GM12878 (cell line): ENCODE measurements around the gene ITGAL. TPM values are rescaled to one million over a fixed set of nuclear protein-coding genes. Genes with fewer than 3 reads are reported as not detected.
A peak's percentile ranks its signal among the peaks of the same experiment; 100 is the strongest.

ENCODE experiments used
- ATAC-seq: fragments of 200-7000 bp; cut with Tn5 transposase; 3 replicates; pipeline ENCODE4 v1.9.1; 2020; ENCODE audit warnings: mild to moderate bottlenecking, moderate library complexity
- BruUV-seq: library from RNA; stranded (reverse); fragments of 400-500 nt; replicated peaks from 2 replicates; lab custom pipeline; 2021; lab: Mats Ljungman, UMichigan
- CTCF ChIA-PET: fragments of 300-600 bp; sonication (Branson Sonifier 250); formaldehyde crosslinking; extraction: SDS; loops from one replicate; lab custom pipeline; 2021; ENCODE audit warnings: inconsistent platforms; lab: Yijun Ruan, JAX
- POLR2A ChIA-PET: fragments of 350-600 bp; formaldehyde crosslinking; extraction: SDS; loops from one replicate; lab custom pipeline; 2021; ENCODE audit warnings: inconsistent platforms; lab: Charles Lee
- RAD21 ChIA-PET: fragments of 300-600 bp; sonication (Branson Sonifier 250); formaldehyde crosslinking; loops from one replicate; lab custom pipeline; 2023; ENCODE audit warnings: antibody characterized with exemption; ENCODE audit not compliant: unreplicated experiment; lab: Charles Lee
- SMC1A ChIA-PET: fragments of 300-600 bp; sonication (Branson Sonifier 250); formaldehyde crosslinking; loops from one replicate; lab custom pipeline; 2023; ENCODE audit not compliant: unreplicated experiment, uncharacterized antibody; lab: Charles Lee
- DNase-seq: peaks from one replicate; pipeline ENCODE4 v3.0.0-alpha.2; 2011; ENCODE audit warnings: low read depth, low spot score
- FAIRE-seq: peaks from 3 replicates; lab custom pipeline; 2011; peaks lifted over from hg19 to GRCh38; lab: Jason Lieb, UNC
- H2AFZ ChIP-seq: 2 replicates; pipeline ENCODE4 v1.6.0; 2011; ENCODE audit warnings: low read depth, low read length, control low read depth; ENCODE audit not compliant: control insufficient read depth
- H3K27ac ChIP-seq: 2 replicates; pipeline ENCODE4 v1.5.1; 2011; ENCODE audit warnings: control low read depth; ENCODE audit not compliant: control insufficient read depth, insufficient read depth
- H3K27me3 ChIP-seq, 2 experiments: replicated peaks in 1 of 2; 2 replicates each; pipeline versions ENCODE4 v1.6.0 to v1.6.1; 2011; ENCODE audit warnings: low read length in 1 of 2; ENCODE audit not compliant: control insufficient read depth in 2 of 2, insufficient read depth in 2 of 2
- H3K36me3 ChIP-seq, 2 experiments: 2 replicates each; pipeline ENCODE4 v1.5.1; 2011; ENCODE audit warnings: low read length in 1 of 2; ENCODE audit not compliant: control insufficient read depth in 2 of 2, insufficient read depth in 2 of 2
- H3K4me1 ChIP-seq: 2 replicates; pipeline ENCODE4 v1.6.1; 2011; ENCODE audit warnings: mild to moderate bottlenecking, low read length, moderate library complexity, mixed read lengths; ENCODE audit not compliant: control insufficient read depth, insufficient read depth
- H3K4me2 ChIP-seq: 2 replicates; pipeline ENCODE4 v1.6.0; 2011; ENCODE audit warnings: control low read depth; ENCODE audit not compliant: control insufficient read depth, insufficient read depth
- H3K4me3 ChIP-seq: fragments of 200-600 bp; sonication (generic); 2 replicates; pipeline ENCODE4 v1.5.1; 2016
- H3K79me2 ChIP-seq: 2 replicates; pipeline ENCODE4 v1.6.0; 2011; ENCODE audit warnings: low read length; ENCODE audit not compliant: control insufficient read depth, insufficient read depth
- H3K9ac ChIP-seq: 2 replicates; pipeline ENCODE4 v1.8.0; 2011; ENCODE audit warnings: low read length, control low read depth, mixed read lengths; ENCODE audit not compliant: control insufficient read depth, insufficient read depth
- H3K9me3 ChIP-seq: replicated peaks from 3 replicates; pipeline ENCODE4 v1.5.1; 2011; ENCODE audit warnings: mild to moderate bottlenecking, low read length; ENCODE audit not compliant: control insufficient read depth, insufficient read depth
- H4K20me1 ChIP-seq: 2 replicates; pipeline ENCODE4 v1.6.0; 2011; ENCODE audit not compliant: control insufficient read depth, insufficient read depth
- BCL11A ChIP-seq: IDR thresholded peaks from 2 replicates; pipeline ENCODE4 v1.6.1; 2011; ENCODE audit warnings: low read depth, low read length
- CBX5 ChIP-seq: sonication (generic); IDR thresholded peaks from 2 replicates; pipeline ENCODE4 v1.6.1; 2016; ENCODE audit warnings: low read depth, moderate library complexity, mild to moderate bottlenecking, inconsistent platforms
- CREB1 ChIP-seq: IDR thresholded peaks from 2 replicates; pipeline ENCODE4 v1.6.1; 2012; ENCODE audit warnings: low read depth, mild to moderate bottlenecking, inconsistent platforms
- CREM ChIP-seq: IDR thresholded peaks from 2 replicates; pipeline ENCODE4 v1.6.1; 2014; ENCODE audit warnings: antibody characterized with exemption, low read depth
- CUX1 ChIP-seq: IDR thresholded peaks from 2 replicates; pipeline ENCODE4 v1.6.1; 2012; ENCODE audit warnings: improper control_type of control experiment, low read depth, low read length; ENCODE audit not compliant: insufficient replicate concordance
- DPF2 ChIP-seq: fragments of 450-650 bp; IDR thresholded peaks from 2 replicates; pipeline ENCODE4 v1.6.1; 2017; ENCODE audit warnings: mild to moderate bottlenecking
- ETV6 ChIP-seq, 2 experiments: fragments of 450-650 bp in 1 of 2; IDR thresholded peaks in 1 of 2; conservative IDR thresholded peaks in 1 of 2; 2 replicates each; pipeline ENCODE4 v1.6.1; 2014; ENCODE audit warnings: antibody characterized with exemption in 1 of 2, borderline replicate concordance in 1 of 2, low read depth in 1 of 2, mild to moderate bottlenecking in 1 of 2, moderate library complexity in 1 of 2
- HDAC6 ChIP-seq: fragments of 200-600 bp; sonication (generic); IDR thresholded peaks from one replicate; pipeline ENCODE4 v1.8.0; 2017; ENCODE audit warnings: antibody characterized with exemption; ENCODE audit not compliant: unreplicated experiment
- IKZF1 ChIP-seq: fragments of 450-650 bp; conservative IDR thresholded peaks from 2 replicates; pipeline ENCODE4 v1.6.1; 2017; ENCODE audit warnings: antibody characterized with exemption, mild to moderate bottlenecking
- MYC ChIP-seq: IDR thresholded peaks from 2 replicates; pipeline ENCODE4 v1.6.1; 2011; ENCODE audit warnings: mild to moderate bottlenecking, low read length, moderate library complexity, inconsistent platforms; ENCODE audit not compliant: insufficient read depth, insufficient replicate concordance, insufficient read length, severe bottlenecking
- RAD21 ChIP-seq: IDR thresholded peaks from 2 replicates; pipeline ENCODE4 v1.6.1; 2011; ENCODE audit warnings: mild to moderate bottlenecking, low read depth, low read length, moderate library complexity; ENCODE audit not compliant: insufficient read depth
- RBBP5 ChIP-seq: fragments of 200-600 bp; sonication (generic); conservative IDR thresholded peaks from 2 replicates; pipeline ENCODE4 v1.6.1; 2016
- RELA ChIP-seq: fragments of 450-650 bp; IDR thresholded peaks from 2 replicates; pipeline ENCODE4 v1.8.0; 2014; ENCODE audit warnings: borderline replicate concordance; ENCODE audit not compliant: partially characterized antibody
- RELB ChIP-seq: fragments of 450-650 bp; IDR thresholded peaks from 2 replicates; pipeline ENCODE4 v1.6.1; 2017; ENCODE audit warnings: low read depth, mild to moderate bottlenecking, moderate library complexity
- RUNX3 ChIP-seq: IDR thresholded peaks from 2 replicates; pipeline ENCODE4 v1.6.1; 2012; ENCODE audit warnings: low read length, inconsistent platforms
- ZNF24 ChIP-seq: fragments of 450-650 bp; IDR thresholded peaks from 2 replicates; pipeline ENCODE4 v1.6.1; 2017; ENCODE audit warnings: antibody characterized with exemption, mild to moderate bottlenecking
- WGBS: methylation state at CpG from one replicate; pipeline ENCODE4 v1.1.6; 2016; ENCODE audit warnings: low lambda C conversion rate; ENCODE audit not compliant: insufficient replicate concordance, insufficient coverage; ENCODE audit errors: missing lambda C conversion rate; 5-methylcytosine and 5-hydroxymethylcytosine counted together
- in situ Hi-C: fragments of 300-500 bp; cut with MboI; formaldehyde crosslinking; loops from 9 replicates; pipeline ENCODE4 v1.14.3; 2018; ENCODE audit warnings: mixed read lengths
- intact Hi-C: fragments of 100-400 bp; cut with micrococcal nuclease; formaldehyde crosslinking; loops from one replicate; pipeline ENCODE4 v1.14.2; 2022; ENCODE audit not compliant: unreplicated experiment
- polyA plus RNA-seq, 11 experiments: library from polyadenylated mRNA; depleted of rRNA in 4 of 11; unstranded in 6 of 11; stranded (reverse) in 5 of 11; fragments of >200 nt; fragmentation: Nextera tagmentation in 4 of 11; fragmentation: Illumina TruSeq in 1 of 11; extraction: Ambion mirVana in 4 of 11; extraction: Trizol in 1 of 11; gene quantifications; 1 replicate in 1 of 11; 2 replicates in 10 of 11; pipeline versions ENCODE4 v1.2.1 to v1.2.3, GENCODE V29; 2011 to 2016; ENCODE audit warnings: inconsistent platforms in 2 of 11, missing spikeins in 2 of 11, low read depth in 1 of 11
- total RNA-seq, 4 experiments: library from RNA; depleted of rRNA in 3 of 4; stranded (reverse); fragments of >200 nt in 3 of 4; fragmentation: Illumina TruSeq in 1 of 4; extraction: Trizol in 1 of 4; gene quantifications; 2 replicates each; pipeline versions ENCODE4 v1.2.1 to v1.2.3, GENCODE V29; 2013 to 2021

ITGAL gene
- total and polyA plus RNA-seq, 10 of the 15 experiments (the other 5 are each of a cell fraction or from before 2014, with no cell fraction given): 10.7 to 170 (median 96.9) TPM

- BruUV-seq: no TSS peak
- SMC1A ChIA-PET: interaction anchor here (1.0 to 1.9 kb wide), 3 partner anchors 9 to 137 kb away, joined by 3 to 12 read pairs (median 4); partner anchors contain the start of genes DCTPP1 and ZNF764
- H3K27ac ChIP-seq: peak overlapping the region; percentile 78
- H3K36me3 ChIP-seq: no peaks in the 10 kb centered on the region; a peak in 2 of 4 replicates
- CTCF ChIA-PET: interaction anchor here (0.7 to 2.6 kb wide), 6 partner anchors 9 to 138 kb away, joined by 3 to 19 read pairs (median 6); partner anchors contain the start of genes DCTPP1 and ZNF764
- FAIRE-seq: no peak
- no peak overlapping the region for H2AFZ ChIP-seq
- no peak overlapping the region for H3K4me3 ChIP-seq
- RAD21 ChIA-PET: interaction anchor here (0.6 to 4.4 kb wide), 7 partner anchors 9 to 137 kb away, joined by 3 to 22 read pairs (median 7); partner anchors contain the start of genes DCTPP1, ZNF747 and ZNF764
- POLR2A ChIA-PET: interaction anchor here (0.5 to 1.7 kb wide), 7 partner anchors 9 to 167 kb away, joined by 3 to 10 read pairs (median 3); partner anchors contain the start of genes PRR14 and ZNF764
- H4K20me1 ChIP-seq: no peaks in the 10 kb centered on the region
- H3K4me1 ChIP-seq: peaks cover 27% of the 10 kb centered on the region
- no peak for DNase-seq
- no peaks in the 10 kb centered on the region for H3K27me3 ChIP-seq
- WGBS: 36% methylated on average over 14 of the region's 14 CpGs
- peaks cover 11% of the 10 kb centered on the region for H3K79me2 ChIP-seq
- H3K9ac ChIP-seq: peak overlapping the region; percentile 35
- H3K9me3 ChIP-seq: no peaks in the 10 kb centered on the region
- in situ Hi-C loops (no loop called here), intact Hi-C loops (no loop called here)
- H3K4me2 ChIP-seq: peak overlapping the region; percentile 89
- ATAC-seq: peak; percentile 18
- no peak for TF ChIP-seq CUX1
- TF ChIP-seq RAD21: no peak
- TF ChIP-seq HDAC6: no peak
- TF ChIP-seq RBBP5: no peak
- TF ChIP-seq ETV6 (conservative IDR thresholded peaks at IDR 0.05 in 1 of 2, IDR thresholded peaks at IDR 0.05 in 1 of 2; ENCODE audit: borderline replicate concordance in 1 of 2, low read depth in 1 of 2): no peak
- no peak for TF ChIP-seq CBX5
- TF ChIP-seq CREB1: peak; percentile 38; the same call in 1 of the 2 replicates
- TF ChIP-seq DPF2: 0 out of 2 replicates have a peak, but pooled peaks have one; percentile 9
- TF ChIP-seq IKZF1: 0 out of 2 replicates have a peak, but pooled peaks have one; percentile 30
- TF ChIP-seq ZNF24: peak; percentile 98
- TF ChIP-seq BCL11A: no peak
- no peak for TF ChIP-seq MYC
- 0 out of 2 replicates have a peak, but pooled peaks have one; percentile 28 for TF ChIP-seq RELB
- TF ChIP-seq CREM: peak; percentile 59; the same call in 1 of the 2 replicates
- peak; percentile 39 for TF ChIP-seq RELA
- TF ChIP-seq RUNX3: peak; percentile 38; the same call in 1 of the 2 replicates
Measured at GRCh38 chr16:30567160-30567990, 94.8 kb downstream of the ITGAL start.
